Suppressor macrophage treated with lipopolysaccharide for 4 hours (primary cell): ENCODE results near the gene ACOT7.
A peak's percentile ranks its signal among the peaks of the same experiment; 100 is the strongest.
"Not testable (repeated sequence)": the region's sequence is repeated elsewhere in the genome, so short reads cannot be mapped to it uniquely, and the experiment has no call there.

Source experiments
- DNase-seq: peaks from one replicate; pipeline ENCODE4 v3.0.0-alpha.2; 2020

ACOT7 gene

DNA sequence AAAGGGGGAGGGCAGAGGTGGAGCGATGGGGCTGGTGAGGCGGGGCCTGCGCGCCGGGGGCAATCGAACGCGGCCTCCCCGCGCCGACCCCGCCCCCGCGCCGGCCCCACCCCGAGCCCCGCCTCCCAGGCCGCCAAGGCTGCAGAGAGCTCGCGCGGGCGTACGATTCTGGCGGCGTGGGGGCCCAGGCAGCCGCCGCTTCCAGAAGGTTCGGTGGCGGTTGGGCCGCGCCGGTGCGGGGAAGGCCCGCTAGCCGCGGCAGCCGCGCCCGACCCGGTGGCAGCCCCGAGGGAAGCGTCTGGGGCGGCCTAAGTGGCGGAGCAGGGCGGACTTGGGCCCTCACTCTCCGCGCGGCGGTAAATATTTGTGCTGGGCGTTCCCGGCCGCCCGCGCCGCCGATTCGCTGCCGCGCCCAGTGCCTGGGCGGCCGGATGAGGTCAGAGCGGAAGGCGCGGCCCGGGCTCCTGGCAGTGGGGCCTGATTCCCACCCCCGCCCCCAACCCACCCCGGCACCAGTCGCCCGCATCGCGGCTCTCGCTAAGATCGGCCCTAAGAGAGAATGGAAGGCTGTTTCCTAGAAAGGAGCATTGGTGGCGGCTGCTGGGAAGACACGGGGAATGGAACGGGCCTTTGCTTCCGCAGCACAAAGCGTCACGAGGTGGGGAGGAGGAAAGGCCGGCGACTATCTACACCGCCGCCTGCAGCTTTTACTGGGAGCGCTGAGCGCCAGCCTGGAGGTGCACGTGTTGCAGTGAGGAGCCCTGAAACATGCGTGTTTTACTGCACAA is at the start of gene ACOT7:
Gene ACOT7, minus strand, starts transcription at position 368 of the 788 bp plus-strand sequence. CDS start 368 bp downstream, outside the sequence.
- DNase-seq = peak; percentile 92

DNA sequence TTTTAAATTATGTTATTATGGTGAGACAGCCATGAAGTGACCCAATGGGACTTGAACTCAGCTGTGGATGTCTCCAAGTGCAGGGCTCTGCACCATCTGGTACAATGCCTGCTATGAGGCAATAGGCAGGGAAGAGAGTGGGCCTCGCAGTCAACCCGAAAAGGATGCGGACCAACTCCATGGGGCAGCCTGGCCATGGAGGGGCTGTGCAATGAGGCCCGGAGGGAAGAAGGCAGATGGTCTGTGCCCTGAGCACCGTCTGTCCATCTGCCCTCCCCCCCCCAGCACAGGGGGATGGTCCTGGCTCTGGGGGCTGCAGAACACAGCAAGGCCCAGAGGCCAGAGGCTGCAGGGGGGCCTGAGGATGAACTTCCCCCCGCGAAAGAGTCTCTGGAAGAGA is 48.0 kb upstream of the ACOT7 start:
- DNase-seq = no peak

DNA sequence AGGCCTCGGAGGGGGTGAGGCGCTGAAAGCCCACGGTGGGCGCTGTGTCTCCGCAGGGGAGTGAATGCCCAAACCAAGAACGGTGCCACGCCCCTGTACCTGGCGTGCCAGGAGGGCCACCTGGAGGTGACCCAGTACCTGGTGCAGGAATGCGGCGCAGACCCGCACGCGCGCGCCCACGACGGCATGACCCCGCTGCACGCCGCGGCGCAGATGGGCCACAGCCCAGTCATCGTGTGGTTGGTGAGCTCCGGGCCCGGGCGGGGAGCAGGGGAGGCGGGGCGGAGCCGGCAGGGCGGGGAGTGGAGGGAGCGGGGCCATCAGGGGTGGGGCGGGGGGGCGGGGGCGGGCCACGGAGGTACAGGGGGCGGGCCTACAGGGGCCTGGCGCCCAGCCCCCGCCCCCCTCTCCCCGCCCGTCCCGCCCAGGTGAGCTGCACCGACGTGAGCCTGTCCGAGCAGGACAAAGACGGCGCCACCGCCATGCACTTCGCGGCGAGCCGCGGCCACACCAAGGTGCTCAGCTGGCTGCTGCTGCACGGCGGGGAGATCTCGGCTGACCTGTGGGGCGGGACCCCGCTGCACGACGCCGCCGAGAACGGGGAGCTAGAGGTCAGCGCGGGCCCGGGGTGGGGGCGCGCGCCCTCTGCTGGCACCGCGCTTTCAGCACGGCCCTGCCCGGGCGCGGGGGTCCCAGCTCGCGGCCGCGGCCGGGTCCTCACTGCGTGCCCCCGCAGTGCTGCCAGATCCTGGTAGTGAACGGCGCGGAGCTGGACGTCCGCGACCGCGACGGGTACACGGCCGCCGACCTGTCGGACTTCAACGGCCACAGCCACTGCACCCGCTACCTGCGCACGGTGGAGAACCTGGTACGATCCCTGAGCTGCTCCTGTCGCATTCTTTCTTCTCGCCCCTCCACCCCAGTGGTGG is 46.9 kb upstream of the ACOT7 start:
- peak; percentile 42 for DNase-seq

DNA sequence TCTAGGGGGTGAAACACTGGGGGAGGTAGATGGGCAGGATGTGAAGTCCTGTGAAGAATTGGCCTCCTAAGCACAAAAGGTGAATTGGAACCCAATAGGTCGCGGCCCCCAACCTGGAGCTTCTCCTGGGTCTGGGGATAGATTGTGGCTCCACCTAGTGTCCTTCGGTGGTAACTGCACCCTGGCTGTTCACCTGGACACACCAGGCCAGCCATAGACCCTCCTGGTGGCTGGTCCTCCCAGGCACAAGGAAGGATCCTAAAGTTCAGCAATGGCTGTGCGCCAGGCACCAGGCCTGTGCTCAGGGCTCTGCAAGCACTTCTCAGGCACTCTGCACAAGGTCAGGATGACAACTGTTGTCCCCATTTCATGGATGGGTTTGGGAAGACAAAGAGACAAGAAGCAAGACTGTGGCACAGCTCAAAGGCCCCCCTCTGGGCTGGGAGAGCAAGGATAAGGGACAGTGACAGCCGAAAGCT is 44.5 kb upstream of the ACOT7 start:
- DNase-seq = peak; percentile 58

DNA sequence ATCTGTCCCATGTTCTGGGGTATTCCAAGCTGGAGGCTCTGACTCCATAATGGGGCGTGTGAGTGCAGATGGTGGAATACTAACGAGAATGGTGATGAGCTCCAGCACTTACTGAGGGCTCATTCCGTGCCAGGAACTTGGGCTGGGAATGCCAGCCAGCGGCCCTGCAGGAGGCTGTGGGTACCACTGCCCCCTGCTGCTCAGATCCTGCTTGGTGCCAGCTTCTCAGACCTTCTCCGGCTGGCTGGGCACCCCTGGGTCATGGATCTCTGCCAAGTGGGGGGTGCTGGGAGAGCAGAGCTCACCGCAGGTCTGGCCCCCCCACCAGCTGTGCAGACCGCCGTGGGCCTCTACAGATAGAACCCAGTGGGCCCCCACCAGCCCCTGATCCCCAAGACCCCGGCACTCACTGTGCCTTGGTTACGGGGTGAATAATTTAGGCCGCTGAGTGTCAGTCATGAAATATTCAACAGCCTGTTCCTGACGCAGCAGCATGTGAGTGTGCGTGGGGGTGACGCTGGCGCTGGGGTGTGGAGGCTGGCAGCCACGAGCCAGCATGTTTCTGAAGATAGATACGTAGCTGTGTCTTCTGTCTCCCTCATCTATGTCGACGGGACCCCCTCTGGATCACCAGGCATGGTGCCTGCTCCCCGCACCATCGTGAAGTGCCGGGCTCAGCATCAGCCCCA is 43.6 kb upstream of the ACOT7 start:
- not testable (repeated sequence) for DNase-seq

DNA sequence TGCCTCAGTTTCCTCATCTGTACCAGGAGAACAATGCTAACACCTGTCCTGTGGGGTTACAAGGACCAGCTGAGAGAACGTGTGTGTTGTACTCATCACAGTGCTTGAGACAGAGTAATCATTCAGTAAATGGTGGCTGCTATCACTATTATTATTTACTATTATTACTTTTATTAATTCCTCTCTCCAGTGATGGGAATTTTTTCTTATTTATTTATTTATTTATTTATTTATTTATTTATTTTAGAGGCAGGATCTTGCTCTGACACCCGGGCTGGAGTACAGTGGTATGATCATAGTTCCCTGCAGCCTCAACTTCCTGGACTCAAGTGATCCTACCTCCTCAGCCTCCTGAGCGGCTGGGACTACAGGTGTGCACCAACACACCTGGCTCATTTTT is 42.7 kb upstream of the ACOT7 start:
- not testable (repeated sequence) for DNase-seq

DNA sequence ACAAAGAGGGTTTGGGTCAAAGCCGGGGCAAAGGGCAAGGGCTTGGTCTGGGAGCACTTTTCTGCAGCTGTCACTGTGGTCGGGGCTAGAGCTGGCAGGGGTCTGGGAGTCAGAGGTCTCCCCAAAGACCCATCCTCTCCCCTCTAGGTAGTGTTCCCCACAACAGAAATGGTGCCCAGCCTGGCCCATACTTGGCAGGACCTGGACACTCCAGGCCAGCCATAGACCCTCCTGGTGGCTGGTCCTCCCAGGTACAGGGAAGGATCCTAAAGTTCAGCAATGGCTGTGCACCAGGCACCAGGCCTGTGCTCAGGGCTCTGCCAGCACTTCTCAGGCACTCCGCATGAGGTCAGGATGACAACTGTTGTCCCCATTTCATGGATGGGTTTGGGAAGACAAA is 42.0 kb upstream of the ACOT7 start:
- DNase-seq = no peak

DNA sequence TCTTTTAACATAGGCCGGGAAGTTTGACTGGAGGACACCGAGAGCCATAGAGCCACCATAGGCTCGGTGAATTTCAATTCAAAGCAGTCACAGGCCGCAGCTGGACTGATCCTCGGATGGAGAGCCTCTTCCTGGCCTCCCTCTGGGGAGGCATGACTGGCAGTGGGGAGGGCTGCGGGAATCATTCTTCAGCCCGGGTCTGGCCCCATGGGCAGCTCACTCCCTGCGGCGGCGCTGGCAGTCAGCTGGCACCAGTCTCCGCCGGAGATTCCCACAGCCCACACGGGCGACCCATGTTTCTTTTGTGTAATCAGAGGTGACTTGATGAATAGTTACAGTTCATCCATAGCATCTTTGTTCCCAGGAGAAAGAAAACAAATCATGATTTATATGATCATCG is 41.6 kb upstream of the ACOT7 start:
- DNase-seq = no peak

DNA sequence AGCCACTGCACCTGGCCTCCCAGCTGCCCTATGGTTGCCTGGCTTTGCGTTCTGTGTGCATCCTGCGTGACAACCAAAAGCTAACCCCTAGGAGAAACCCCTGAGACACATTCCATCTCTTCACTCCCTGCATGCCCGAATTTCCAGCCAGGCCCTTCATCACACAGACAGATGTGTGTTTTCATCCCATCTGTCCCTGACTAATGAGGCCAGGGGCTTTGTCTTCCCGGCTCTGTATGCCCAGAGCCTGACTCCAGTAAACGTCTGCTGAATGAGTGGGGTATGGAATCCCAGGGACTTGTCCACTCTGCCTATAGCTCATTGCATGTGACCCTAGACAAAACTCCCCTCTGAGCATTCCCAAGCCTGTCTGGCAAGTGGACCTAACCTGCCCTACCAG is 40.6 kb upstream of the ACOT7 start:
- DNase-seq = no peak

- DNase-seq = not testable (repeated sequence)
Observed at GRCh38 chr1:6431645-6432579, 38.3 kb upstream of the ACOT7 start.

- peak; percentile 25 for DNase-seq
Observed at GRCh38 chr1:6429660-6430411, 36.3 kb upstream of the ACOT7 start.

- not testable (repeated sequence) for DNase-seq
Observed at GRCh38 chr1:6428453-6428852, 34.9 kb upstream of the ACOT7 start.

GRCh38 chr1:6427441-6428390 is 34.1 kb upstream of the ACOT7 start:
- DNase-seq = no peak

GRCh38 chr1:6426972-6427350 is 33.4 kb upstream of the ACOT7 start:
- DNase-seq = no peak

GRCh38 chr1:6426277-6426971 is 32.9 kb upstream of the ACOT7 start:
- no peak for DNase-seq

- no peak for DNase-seq
Observed at GRCh38 chr1:6425658-6426057, 32.1 kb upstream of the ACOT7 start.

- DNase-seq = no peak
Observed at GRCh38 chr1:6424619-6425593, 31.3 kb upstream of the ACOT7 start, which contains the start of gene ESPN. Gene ESPN, plus strand, starts transcription at chr1:6424776. Its CDS starts 180 bp downstream, at chr1:6424956.

- DNase-seq = no peak
Observed at GRCh38 chr1:6424000-6424565, 30.5 kb upstream of the ACOT7 start.
